ENCODE results near the gene EXTL1. TPM values are rescaled to one million over a fixed set of nuclear protein-coding genes. Genes with fewer than 3 reads are reported as not detected.

Gene EXTL1
- total RNA-seq, 1 experiment from 2014 or later = 0.15 TPM

DNA sequence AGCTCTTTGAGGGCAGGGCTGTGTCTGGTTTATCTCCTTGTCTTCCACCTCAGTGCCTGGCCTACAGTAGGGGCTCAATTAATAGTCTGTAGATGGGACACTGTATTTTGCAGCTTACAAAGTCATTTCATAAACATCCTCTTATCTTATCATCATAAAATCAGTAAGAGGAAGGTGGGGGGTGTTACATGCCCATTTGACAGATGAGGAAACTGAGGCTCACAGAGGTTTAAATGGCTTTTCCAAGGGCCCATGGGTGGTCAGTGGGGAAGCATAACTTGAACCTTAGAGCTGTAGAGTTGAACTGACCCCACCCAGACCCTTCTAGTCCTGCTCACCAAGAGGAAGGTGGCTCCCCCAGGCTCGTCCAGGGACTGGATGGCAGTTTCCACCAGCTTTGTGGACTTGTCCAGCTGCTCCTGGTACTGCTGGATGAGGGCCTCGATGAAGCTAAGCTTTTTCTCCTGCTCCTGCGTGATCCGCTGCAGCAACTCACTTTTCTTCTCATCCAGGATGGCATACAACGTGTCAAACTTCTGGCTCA lies 36.5 kb downstream of the EXTL1 start:
- ChIA-PET CTCF (interaction anchor here (0.7 kb wide), 1 partner anchor 22 kb away, joined by 4 read pairs; no protein-coding TSS in a partner anchor), RAD21 (ENCODE audit: low non-redundant PET in 1 of 2, low total read pairs in 2 of 2, uncharacterized antibody in 2 of 2, unreplicated experiment in 2 of 2) (no interaction called here)
- H4K20me1 ChIP-seq (ENCODE audit: insufficient read depth) = no peaks in the 10 kb centered on the region

DNA sequence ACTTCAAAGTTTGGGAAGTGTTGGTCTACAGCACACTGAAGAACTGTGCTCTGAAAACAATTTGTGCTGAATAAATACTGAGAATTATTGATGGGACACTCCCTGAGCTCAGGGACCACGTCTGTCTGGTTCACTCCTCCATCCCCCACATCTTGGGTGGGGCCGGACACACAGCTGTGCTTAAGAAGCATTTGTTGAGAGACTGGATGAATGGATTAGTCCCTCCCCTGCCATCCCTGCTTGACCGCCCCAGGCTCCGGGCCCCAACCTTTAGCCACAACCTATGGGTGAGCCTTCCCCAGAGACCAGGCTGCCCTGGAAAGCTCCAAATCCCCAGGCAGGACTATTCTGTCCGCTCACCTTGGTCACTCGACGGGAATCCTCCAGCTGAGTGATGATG lies 38.3 kb downstream of the EXTL1 start:
- H3K9me3 ChIP-seq (ENCODE audit: control insufficient read depth in 1 of 2, insufficient read depth in 1 of 2, low read depth in 1 of 2, low read length in 2 of 2) = no peaks in the 10 kb centered on the region
- no peak overlapping the region for H3K9ac ChIP-seq (ENCODE audit: low read length)
- ChIA-PET POLR2A (no interaction called here), RAD21 (ENCODE audit: low non-redundant PET in 1 of 2, low total read pairs in 2 of 2, uncharacterized antibody in 2 of 2, unreplicated experiment in 2 of 2) (no interaction called here), CTCF (no interaction called here)
- no peak overlapping the region for H3K27ac ChIP-seq (ENCODE audit: low read depth, low read length)
- H2AFZ ChIP-seq (ENCODE audit: low read depth, low read length, poor library complexity, severe bottlenecking) = no peak overlapping the region
- no peaks in the 10 kb centered on the region for H3K4me1 ChIP-seq (ENCODE audit: control insufficient read depth in 1 of 2, insufficient read depth in 2 of 2, low read length in 2 of 2)
- H3K9me2 ChIP-seq (ENCODE audit: insufficient read depth) = no peaks in the 10 kb centered on the region
- BruUV-seq (replicated peaks) = no TSS peak
- H3K36me3 ChIP-seq (ENCODE audit: control insufficient read depth in 1 of 2, insufficient read depth in 2 of 2, low read length in 2 of 2) = no peaks in the 10 kb centered on the region
- no peaks in the 10 kb centered on the region for H4K20me1 ChIP-seq (ENCODE audit: insufficient read depth)
- intact Hi-C loops (cut with micrococcal nuclease) = no loop called here
- H3K79me2 ChIP-seq (ENCODE audit: insufficient read depth, low read length) = no peaks in the 10 kb centered on the region
- H3K27me3 ChIP-seq (ENCODE audit: insufficient read depth, low read length) = no peaks in the 10 kb centered on the region
- ATAC-seq (no peak), DNase-seq (ENCODE audit: low read depth, low spot score) (no peak)
- no peak overlapping the region for H3K4me3 ChIP-seq (replicated peaks in 1 of 2; ENCODE audit: low read depth in 1 of 2, low read length in 2 of 2)
- no peak overlapping the region for H3K4me2 ChIP-seq (ENCODE audit: low read length)
- no peak for TF ChIP-seq EGR1 (IDR thresholded peaks at IDR 0.05; ENCODE audit: low read depth)
- TF ChIP-seq, protein P1, sequence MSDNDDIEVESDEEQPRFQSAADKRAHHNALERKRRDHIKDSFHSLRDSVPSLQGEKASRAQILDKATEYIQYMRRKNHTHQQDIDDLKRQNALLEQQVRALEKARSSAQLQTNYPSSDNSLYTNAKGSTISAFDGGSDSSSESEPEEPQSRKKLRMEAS (IDR thresholded peaks at IDR 0.05) = no peak
- no peak for TF ChIP-seq EZH2 (IDR thresholded peaks at IDR 0.05)
- no peak for TF ChIP-seq POLR2AphosphoS5 (IDR thresholded peaks at IDR 0.05; ENCODE audit: low read depth, low read length)
- no peak for TF ChIP-seq FOSL1 (IDR thresholded peaks at IDR 0.05; ENCODE audit: low read depth)
- TF ChIP-seq RAD21 (IDR thresholded peaks at IDR 0.05; ENCODE audit: low read depth) = no peak
- TF ChIP-seq JUND (IDR thresholded peaks at IDR 0.05) = no peak
- no peak for TF ChIP-seq TCF7L2 (IDR thresholded peaks at IDR 0.05; ENCODE audit: borderline replicate concordance, extremely low read depth, insufficient read depth, insufficient read length)
- TF ChIP-seq SIN3A (IDR thresholded peaks at IDR 0.05; ENCODE audit: low read depth) = no peak
- TF ChIP-seq CBX3 (IDR thresholded peaks at IDR 0.05; ENCODE audit: low read depth) = no peak
- TF ChIP-seq, protein P2, sequence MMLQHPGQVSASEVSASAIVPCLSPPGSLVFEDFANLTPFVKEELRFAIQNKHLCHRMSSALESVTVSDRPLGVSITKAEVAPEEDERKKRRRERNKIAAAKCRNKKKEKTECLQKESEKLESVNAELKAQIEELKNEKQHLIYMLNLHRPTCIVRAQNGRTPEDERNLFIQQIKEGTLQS (IDR thresholded peaks at IDR 0.05) = no peak

More for the DNA sequence above, 36.5 kb downstream of the EXTL1 start:
- no peaks in the 10 kb centered on the region for H3K79me2 ChIP-seq (ENCODE audit: insufficient read depth, low read length)
- no peaks in the 10 kb centered on the region for H3K36me3 ChIP-seq (ENCODE audit: control insufficient read depth in 1 of 2, insufficient read depth in 2 of 2, low read length in 2 of 2)
- no peak for ATAC-seq
- no peak overlapping the region for H3K4me2 ChIP-seq (ENCODE audit: low read length)
- H3K9me3 ChIP-seq (ENCODE audit: control insufficient read depth in 1 of 2, insufficient read depth in 1 of 2, low read depth in 1 of 2, low read length in 2 of 2) = no peaks in the 10 kb centered on the region
- no peak overlapping the region for H2AFZ ChIP-seq (ENCODE audit: low read depth, low read length, poor library complexity, severe bottlenecking)
- no peak for TF ChIP-seq EZH2phosphoT487 (IDR thresholded peaks at IDR 0.05; ENCODE audit: borderline replicate concordance)
- no peak for TF ChIP-seq SP1 (IDR thresholded peaks at IDR 0.05; ENCODE audit: low read depth)
- TF ChIP-seq POLR2AphosphoS5 (IDR thresholded peaks at IDR 0.05; ENCODE audit: low read depth, low read length) = no peak
- TF ChIP-seq, protein P3, sequence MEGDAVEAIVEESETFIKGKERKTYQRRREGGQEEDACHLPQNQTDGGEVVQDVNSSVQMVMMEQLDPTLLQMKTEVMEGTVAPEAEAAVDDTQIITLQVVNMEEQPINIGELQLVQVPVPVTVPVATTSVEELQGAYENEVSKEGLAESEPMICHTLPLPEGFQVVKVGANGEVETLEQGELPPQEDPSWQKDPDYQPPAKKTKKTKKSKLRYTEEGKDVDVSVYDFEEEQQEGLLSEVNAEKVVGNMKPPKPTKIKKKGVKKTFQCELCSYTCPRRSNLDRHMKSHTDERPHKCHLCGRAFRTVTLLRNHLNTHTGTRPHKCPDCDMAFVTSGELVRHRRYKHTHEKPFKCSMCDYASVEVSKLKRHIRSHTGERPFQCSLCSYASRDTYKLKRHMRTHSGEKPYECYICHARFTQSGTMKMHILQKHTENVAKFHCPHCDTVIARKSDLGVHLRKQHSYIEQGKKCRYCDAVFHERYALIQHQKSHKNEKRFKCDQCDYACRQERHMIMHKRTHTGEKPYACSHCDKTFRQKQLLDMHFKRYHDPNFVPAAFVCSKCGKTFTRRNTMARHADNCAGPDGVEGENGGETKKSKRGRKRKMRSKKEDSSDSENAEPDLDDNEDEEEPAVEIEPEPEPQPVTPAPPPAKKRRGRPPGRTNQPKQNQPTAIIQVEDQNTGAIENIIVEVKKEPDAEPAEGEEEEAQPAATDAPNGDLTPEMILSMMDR (IDR thresholded peaks at IDR 0.05 in 2 of 3, conservative IDR thresholded peaks at IDR 0.05 in 1 of 3; ENCODE audit: borderline replicate concordance in 1 of 3, insufficient read depth in 1 of 3, low read depth in 2 of 3, low read length in 2 of 3) = no peak
- no peak for TF ChIP-seq YY1 (IDR thresholded peaks at IDR 0.05; ENCODE audit: extremely low read depth, insufficient replicate concordance, low read depth, low read length)
- TF ChIP-seq SRF (IDR thresholded peaks at IDR 0.05; ENCODE audit: low read depth) = no peak
- TF ChIP-seq CBX3 (IDR thresholded peaks at IDR 0.05; ENCODE audit: low read depth) = no peak
- no peaks in the 10 kb centered on the region for H3K4me1 ChIP-seq (ENCODE audit: control insufficient read depth in 1 of 2, insufficient read depth in 2 of 2, low read length in 2 of 2)
- no peak overlapping the region for H3K27ac ChIP-seq (ENCODE audit: low read depth, low read length)
- DNase-seq (ENCODE audit: low read depth, low spot score) = no peak
- no peak overlapping the region for H3K4me3 ChIP-seq (replicated peaks in 1 of 2; ENCODE audit: low read depth in 1 of 2, low read length in 2 of 2)
- H3K9me2 ChIP-seq (ENCODE audit: insufficient read depth) = no peaks in the 10 kb centered on the region
- no TSS peak for BruUV-seq (replicated peaks)
- H3K27me3 ChIP-seq (ENCODE audit: insufficient read depth, low read length) = no peaks in the 10 kb centered on the region
- H3K9ac ChIP-seq (ENCODE audit: low read length) = no peak overlapping the region
- intact Hi-C loops (cut with micrococcal nuclease) = no loop called here
- POLR2A ChIA-PET = no interaction called here
